ENCODE measurements around the gene LMO1.

GRCh38 chr11:8204596-8204995 is 59.1 kb downstream of the LMO1 start:
- TF ChIP-seq POLR2A (IDR thresholded peaks at IDR 0.05) (no peak), CTCF (IDR thresholded peaks at IDR 0.05) (no peak)
